Heart left ventricle (tissue), 16 donors: ENCODE measurements around the gene RGPD8. TPM values are rescaled to one million over a fixed set of nuclear protein-coding genes. Genes with fewer than 3 reads are reported as not detected.

Source experiments
- ATAC-seq, 4 donors: fragments of 200-7000 bp; cut with Tn5 transposase; one replicate each; pipeline ENCODE4 v1.9.1; 2020 to 2022; ENCODE audit warnings: moderate library complexity in 4 of 4, mild to moderate bottlenecking in 3 of 4, moderate number of reproducible peaks in 1 of 4
- DNase-seq, 5 donors: peaks; one replicate each; pipeline ENCODE4 v3.0.0-alpha.2; 2020
- H3K27ac ChIP-seq, 12 donors: fragments of 200-600 bp; sonication (generic) in 4 of 12; one replicate each; pipeline versions ENCODE4 v1.5.0 to v1.8.0; 2016 to 2022; ENCODE audit warnings: mild to moderate bottlenecking in 2 of 12
- H3K27me3 ChIP-seq, 9 donors: fragments of 200-600 bp; sonication (generic) in 2 of 9; one replicate each; pipeline versions ENCODE4 v1.5.1 to v1.8.0; 2016 to 2022; ENCODE audit warnings: mild to moderate bottlenecking in 3 of 9
- H3K36me3 ChIP-seq, 9 donors: fragments of 200-600 bp; sonication (generic) in 2 of 9; one replicate each; pipeline versions ENCODE4 v1.5.0 to v1.8.0; 2018 to 2022; ENCODE audit warnings: mild to moderate bottlenecking in 2 of 9
- H3K4me1 ChIP-seq, 12 donors: fragments of 200-600 bp; sonication (generic) in 4 of 12; one replicate each; pipeline versions ENCODE4 v1.5.0 to v1.8.0; 2016 to 2022; ENCODE audit warnings: mild to moderate bottlenecking in 3 of 12
- H3K4me3 ChIP-seq, 12 donors: fragments of 200-600 bp; sonication (generic) in 4 of 12; one replicate each; pipeline versions ENCODE4 v1.5.0 to v1.8.0; 2017 to 2022; ENCODE audit warnings: mild to moderate bottlenecking in 9 of 12, moderate library complexity in 4 of 12
- H3K9me3 ChIP-seq, 12 donors: fragments of 200-600 bp; sonication (generic) in 4 of 12; one replicate each; pipeline versions ENCODE4 v1.5.0 to v1.8.0; 2016 to 2022; ENCODE audit warnings: mild to moderate bottlenecking in 1 of 12
- CTCF ChIP-seq, 12 donors: fragments of 200-600 bp; sonication (generic) in 4 of 12; IDR thresholded peaks; one replicate each; pipeline versions ENCODE4 v1.5.0 to v1.8.0; 2018 to 2022; ENCODE audit warnings: antibody characterized with exemption in 12 of 12, mild to moderate bottlenecking in 5 of 12
- POLR2A ChIP-seq, 2 donors: fragments of 450-650 bp; IDR thresholded peaks; one replicate each; pipeline ENCODE4 v1.6.1; 2017; ENCODE audit warnings: antibody characterized with exemption in 2 of 2, mild to moderate bottlenecking in 2 of 2, moderate library complexity in 2 of 2
- WGBS, 4 donors: extraction: QIAGEN DNeasy Blood & Tissue Kit in 2 of 4; methylation state at CpG; one replicate each; pipeline versions ENCODE4 v1.1.5 to v1.1.7; 2013 to 2018; 5-methylcytosine and 5-hydroxymethylcytosine counted together
- intact Hi-C, 10 donors: fragments of 100-400 bp; cut with DNase I; formaldehyde crosslinking; loops; one replicate each; pipeline versions ENCODE4 v1.11.1 to v1.14.2; 2022
- polyA plus RNA-seq, 2 donors: library from polyadenylated mRNA; stranded (reverse); fragments of 200-250 nt; gene quantifications; one replicate each; pipeline ENCODE4 v1.2.3, GENCODE V29; 2013
- total RNA-seq, 9 donors: library from RNA; depleted of rRNA in 2 of 9; stranded (reverse); fragments of >200 nt in 2 of 9; fragmentation: NEBNext Ultra II Directional in 3 of 9; extraction: Animal tissue kit (Norgen Biotek cat#: 25700) in 3 of 9; gene quantifications; one replicate each; pipeline versions ENCODE4 v1.1.0 to v1.2.4, GENCODE V29; 2016 to 2023
- donor health status: ischemic (EF 13 %, LVEDD 7.1; RV severe dilation, severe dysfunction).
- donor health status: healthy with polysubstance abuse.
- donor health status: DM: no; HTN: yes; CAD: no.
- donor health status: DM: no; HTN: no; CAD: no.
- donor health status: ischemic (EF 25% LVEDD 6.9; RV normal size, moderate dysfunction).
- donor health status: ischemic (EF 25% LVEDD 5.7; RV mildly dilated, moderate dysfunction).
- donor health status: healthy.
- donor health status: DM: yes; HTN: yes; CAD: no.
- donor health status: ischemic (EF 35%, LVEDD 5.7; RV mildly dilated, moderate dysfunction).
- donor health status: nonischemic (EF 11% LVEDD 7.7; RV severe dilation, severe dysfunction).
- donor health status: DM: yes; HTN: yes; CAD: no.
- donor health status: PGD.
- donor health status: ischemic (EF 29% LVEDD 5.4; RV normal size, mild dysfunction).
- donor health status: nonischemic (EF 23%, LVEDD 6.1; RV moderate dilation, normal function).

The RGPD8 gene
- total and polyA plus RNA-seq, 11 donors = 1.4 to 9.0 (median 6.9) TPM

GRCh38 chr2:112342067-112342550 is 91.3 kb downstream of the RGPD8 start:
- no peaks in the 10 kb centered on the region for H3K4me1 ChIP-seq
- TF ChIP-seq POLR2A (IDR thresholded peaks at IDR 0.05) (no peak), CTCF (IDR thresholded peaks at IDR 0.05) (no peak)
- ATAC-seq (no peak), DNase-seq (no peak)
- H3K27me3 ChIP-seq = no peaks in the 10 kb centered on the region
- H3K27ac ChIP-seq = no peak overlapping the region
- no peaks in the 10 kb centered on the region for H3K9me3 ChIP-seq
- intact Hi-C loops = no loop called here
- no peak overlapping the region for H3K4me3 ChIP-seq
- 82 to 93% (median 90%) methylated on average over 2 of the region's 2 CpGs for WGBS, 4 donors
- H3K36me3 ChIP-seq = no peaks in the 10 kb centered on the region

- H3K4me3 ChIP-seq = no peak overlapping the region
- WGBS, 4 donors = 82 to 89% (median 87%) methylated on average over 9 of the region's 9 CpGs
- TF ChIP-seq POLR2A (IDR thresholded peaks at IDR 0.05) = no peak
- no peak for TF ChIP-seq CTCF (IDR thresholded peaks at IDR 0.05)
- no peaks in the 10 kb centered on the region for H3K36me3 ChIP-seq
- H3K27me3 ChIP-seq = no peaks in the 10 kb centered on the region
- no peak for ATAC-seq
- intact Hi-C loops = no loop called here
- peaks cover 0 to 4% (median 0%) of the 10 kb centered on the region in 12 donors for H3K4me1 ChIP-seq
- no peak overlapping the region for H3K27ac ChIP-seq
- H3K9me3 ChIP-seq = no peaks in the 10 kb centered on the region
- DNase-seq = no peak
Measured at GRCh38 chr2:112340475-112341267, 92.8 kb downstream of the RGPD8 start.

- DNase-seq (no peak), ATAC-seq (no peak)
- intact Hi-C loops = no loop called here
- Histone ChIP-seq H3K27me3 (no peaks in the 10 kb centered on the region), H3K27ac (no peak overlapping the region), H3K4me1 (peaks cover 0 to 4% (median 0%) of the 10 kb centered on the region in 12 donors), H3K36me3 (peaks cover 0 to 3% (median 0%) of the 10 kb centered on the region in 9 donors), H3K9me3 (no peaks in the 10 kb centered on the region), H3K4me3 (no peak overlapping the region)
- no peak for TF ChIP-seq POLR2A (IDR thresholded peaks at IDR 0.05)
- no peak for TF ChIP-seq CTCF (IDR thresholded peaks at IDR 0.05)
- 66 to 77% (median 70%) methylated on average over 2 of the region's 2 CpGs for WGBS, 4 donors
Measured at GRCh38 chr2:112339986-112340385, 93.5 kb downstream of the RGPD8 start.

GRCh38 chr2:112335600-112335999 is 97.8 kb downstream of the RGPD8 start:
- no peak for TF ChIP-seq CTCF (IDR thresholded peaks at IDR 0.05)
- no peak for TF ChIP-seq POLR2A (IDR thresholded peaks at IDR 0.05)
- no peak for DNase-seq
- intact Hi-C loops = no loop called here

More at GRCh38 chr2:112335600-112335999, 97.8 kb downstream of the RGPD8 start:
- H3K4me1 ChIP-seq = peaks cover 0 to 4% (median 0%) of the 10 kb centered on the region in 12 donors
- H3K9me3 ChIP-seq = no peaks in the 10 kb centered on the region
- WGBS, 4 donors = 89 to 95% (median 89%) methylated on average over 1 of the region's 1 CpG
- H3K36me3 ChIP-seq = peaks cover 0 to 32% (median 16%) of the 10 kb centered on the region in 9 donors
- no peak overlapping the region for H3K4me3 ChIP-seq
- H3K27me3 ChIP-seq = no peaks in the 10 kb centered on the region
- H3K27ac ChIP-seq = no peak overlapping the region
- ATAC-seq = no peak
